HG03439 (cell line): ENCODE measurements around the gene GOLGA6L2.
"Not testable (repeated sequence)": the region's sequence is repeated elsewhere in the genome, so short reads cannot be mapped to it uniquely, and the experiment has no call there.

Source experiments
- ATAC-seq: cut with Tn5 transposase; IDR thresholded peaks from one replicate; pipeline ENCODE4 v1.9.1; 2021; ENCODE audit warnings: mild to moderate bottlenecking, moderate library complexity; ENCODE audit not compliant: unreplicated experiment

GOLGA6L2 gene

GRCh38 chr15:23447107-23447500, at the start of gene GOLGA6L2:
Gene GOLGA6L2, minus strand, starts transcription at chr15:23447243. Its CDS starts 62 bp downstream, at chr15:23447181.
- ATAC-seq = no peak

DNA sequence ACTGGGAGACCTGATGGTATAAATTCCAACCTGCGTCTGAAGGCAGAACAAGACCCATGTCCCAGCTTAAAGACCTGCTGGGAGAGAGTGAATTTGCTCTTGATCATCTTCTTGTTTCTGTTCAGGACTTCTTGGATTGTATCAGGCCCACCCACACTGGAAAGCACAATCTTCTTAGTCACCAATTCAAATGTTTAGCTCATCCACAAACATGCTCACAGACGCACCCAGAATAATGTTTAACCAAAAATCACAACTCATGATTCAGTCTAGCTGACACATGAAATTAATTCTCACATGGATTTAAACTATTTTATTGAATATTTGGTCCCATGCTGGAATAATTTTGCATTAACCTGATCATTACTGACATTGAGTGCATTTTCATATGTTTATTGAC, 37.8 kb upstream of the GOLGA6L2 start:
- no peak for ATAC-seq

GRCh38 chr15:23483821-23484299, 36.8 kb upstream of the GOLGA6L2 start:
- ATAC-seq = no peak

GRCh38 chr15:23482764-23483489, 35.9 kb upstream of the GOLGA6L2 start:
- no peak for ATAC-seq

DNA sequence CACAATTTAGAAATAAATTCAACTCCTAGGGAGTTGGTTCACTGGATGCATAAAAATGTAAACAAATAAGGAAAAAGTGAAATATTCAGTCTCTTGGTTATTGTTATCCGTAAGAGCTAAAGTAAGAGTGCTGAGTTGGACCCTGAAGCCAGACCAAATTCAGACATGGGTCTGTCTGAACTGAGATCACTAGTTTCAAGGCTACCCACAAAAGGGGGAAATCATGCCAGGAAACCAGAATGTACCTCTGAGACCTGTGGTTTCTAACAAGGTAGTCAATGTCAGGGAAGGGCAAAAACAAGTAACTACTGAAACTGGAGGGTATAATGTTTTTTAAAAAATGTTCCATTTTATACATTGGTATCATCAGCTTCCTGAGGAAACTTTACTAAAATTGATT, 35.2 kb upstream of the GOLGA6L2 start:
- ATAC-seq = no peak

DNA sequence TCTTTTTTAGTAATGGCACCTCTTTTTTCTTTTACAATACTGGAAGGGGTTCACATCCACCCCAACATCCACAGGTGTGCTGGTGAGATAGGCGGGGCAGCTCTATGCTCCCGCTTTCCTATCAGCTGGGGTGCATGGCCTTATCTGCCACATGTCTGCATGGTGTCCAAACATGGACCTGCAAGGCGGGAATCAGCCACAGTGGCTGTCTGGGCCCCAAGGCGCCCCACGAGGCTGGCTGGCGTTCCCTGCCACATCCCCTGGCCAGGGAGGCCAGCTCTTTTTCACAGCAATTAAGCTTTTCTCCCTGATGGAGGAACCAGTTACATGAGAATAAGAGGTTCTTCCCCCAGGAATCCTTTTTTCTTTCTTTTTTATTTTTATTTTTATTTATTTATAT, 30.9 kb upstream of the GOLGA6L2 start:
- ATAC-seq = no peak

GRCh38 chr15:23472678-23473077, 25.6 kb upstream of the GOLGA6L2 start:
- no peak for ATAC-seq

GRCh38 chr15:23472033-23472432, 25.0 kb upstream of the GOLGA6L2 start:
- ATAC-seq = no peak

DNA sequence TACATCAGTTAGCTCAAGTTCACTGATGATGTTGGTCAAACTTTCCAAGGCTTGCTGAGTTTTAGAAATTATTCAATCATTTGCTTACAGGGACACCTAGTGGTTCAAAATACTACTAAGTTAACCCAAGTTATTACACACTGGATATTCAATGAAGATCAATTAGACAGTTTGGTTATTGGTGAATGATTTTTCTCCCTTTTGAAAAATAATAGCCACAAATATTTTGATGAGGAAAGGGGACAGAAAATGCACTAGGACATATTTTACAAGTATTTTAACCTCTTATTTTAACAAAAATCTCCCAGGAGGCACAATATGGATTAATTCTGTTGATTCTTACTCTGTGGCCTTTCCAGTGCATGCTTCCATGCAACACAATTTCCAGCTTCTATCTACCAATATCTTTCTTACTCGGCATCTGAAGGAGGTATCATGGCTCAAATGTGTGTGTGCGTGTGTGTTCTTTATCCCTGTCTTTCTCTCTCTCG, 20.1 kb upstream of the GOLGA6L2 start:
- no peak for ATAC-seq

GRCh38 chr15:23457890-23458289, 10.8 kb upstream of the GOLGA6L2 start:
- ATAC-seq = no peak

- ATAC-seq = no peak
Measured at GRCh38 chr15:23446215-23447106, 582 bp downstream of the GOLGA6L2 start.

DNA sequence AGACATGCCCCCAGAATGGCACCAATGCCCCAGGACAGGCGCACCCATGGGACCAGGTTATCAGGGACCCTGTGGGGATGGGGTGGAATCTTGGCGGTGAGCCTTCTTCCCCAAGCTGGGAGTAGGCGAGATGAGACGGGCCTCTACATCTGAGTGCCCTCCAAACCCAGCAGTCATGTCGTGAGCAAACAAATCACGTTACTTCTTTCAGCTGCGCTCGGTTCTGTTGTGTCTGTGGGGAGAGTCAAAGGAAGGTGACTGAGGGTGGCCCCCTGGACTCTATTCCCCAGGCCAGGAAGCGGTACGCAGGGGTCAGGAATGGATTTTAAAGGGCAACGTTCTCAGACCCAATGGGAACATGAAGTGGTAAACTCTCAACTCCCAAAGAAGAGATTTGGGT, 2.8 kb downstream of the GOLGA6L2 start:
- ATAC-seq = no peak

GRCh38 chr15:23441204-23441603, 5.8 kb downstream of the GOLGA6L2 start:
- no peak for ATAC-seq

DNA sequence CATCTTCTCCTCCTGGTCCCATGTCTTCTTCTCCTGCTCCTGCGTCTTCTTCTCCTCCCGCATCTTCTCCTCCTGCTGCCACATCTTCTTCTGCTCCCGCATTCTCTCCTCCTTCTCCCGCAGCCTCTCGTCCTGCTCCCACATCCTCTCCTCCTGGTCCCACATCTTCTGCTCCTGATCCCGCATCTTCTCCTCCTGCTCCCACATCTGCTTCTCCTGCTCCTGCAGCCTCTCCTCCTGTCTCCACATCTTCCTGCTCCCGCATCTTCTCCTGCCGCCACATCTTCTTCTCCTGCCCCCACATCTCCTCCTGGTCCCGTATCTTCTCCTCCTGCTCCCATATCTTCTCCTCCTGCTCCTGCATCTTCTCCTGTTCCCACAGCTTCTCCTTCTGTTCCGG, 6.4 kb downstream of the GOLGA6L2 start:
- no peak for ATAC-seq

GRCh38 chr15:23439513-23439912, 7.5 kb downstream of the GOLGA6L2 start:
- no peak for ATAC-seq

DNA sequence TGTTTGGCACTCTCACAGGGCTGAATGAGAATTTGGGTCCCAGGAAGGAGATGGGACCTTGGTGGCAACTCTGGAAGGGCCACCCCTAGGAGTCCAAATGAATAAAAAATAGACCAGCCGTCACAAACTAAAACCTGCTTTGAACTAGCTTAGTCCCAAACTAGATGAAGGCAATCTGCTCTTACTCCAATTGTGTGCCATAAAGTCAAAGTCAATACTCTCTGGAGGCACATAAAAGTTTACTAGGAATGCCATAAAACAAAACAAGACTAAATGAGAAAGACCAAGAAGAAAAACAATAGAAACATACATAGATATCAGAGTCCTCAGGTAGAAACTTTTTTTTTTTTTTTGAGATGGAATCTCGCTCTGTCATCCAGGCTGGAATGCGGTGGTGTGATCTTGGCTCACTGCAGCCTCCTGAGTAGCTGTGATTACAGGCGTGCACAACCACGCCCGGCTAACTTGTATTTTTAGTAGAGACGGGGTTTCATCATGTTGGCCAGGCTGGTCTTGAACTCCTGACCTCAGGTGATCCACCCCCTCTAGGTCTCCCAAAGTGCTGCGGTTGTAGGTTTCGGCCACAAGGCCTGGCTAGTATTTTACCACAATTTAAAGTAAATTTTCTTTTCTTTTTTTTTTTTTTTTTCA, 8.1 kb downstream of the GOLGA6L2 start:
- ATAC-seq = no peak

- ATAC-seq = no peak
Measured at GRCh38 chr15:23437673-23438072, 9.4 kb downstream of the GOLGA6L2 start.

DNA sequence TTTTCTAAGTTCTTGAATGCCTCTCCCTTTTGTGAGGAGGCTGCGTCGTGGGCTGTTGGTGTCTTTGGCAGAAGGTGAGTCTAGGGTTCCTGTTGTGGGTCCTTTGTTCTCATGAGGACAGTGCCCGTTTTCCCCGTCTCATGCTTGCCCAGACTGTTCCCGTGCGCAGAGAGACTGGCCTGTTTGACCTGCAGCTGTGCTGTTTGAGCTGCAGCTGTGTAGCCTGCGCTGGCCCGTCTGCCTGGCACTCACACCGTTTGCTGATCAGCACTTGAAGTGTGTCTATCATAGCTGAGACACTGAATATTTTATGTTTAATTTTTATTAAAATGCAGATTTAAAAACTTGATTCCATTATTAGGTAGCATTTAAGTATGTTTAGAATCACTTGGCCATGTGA, 9.9 kb downstream of the GOLGA6L2 start:
- ATAC-seq = no peak

DNA sequence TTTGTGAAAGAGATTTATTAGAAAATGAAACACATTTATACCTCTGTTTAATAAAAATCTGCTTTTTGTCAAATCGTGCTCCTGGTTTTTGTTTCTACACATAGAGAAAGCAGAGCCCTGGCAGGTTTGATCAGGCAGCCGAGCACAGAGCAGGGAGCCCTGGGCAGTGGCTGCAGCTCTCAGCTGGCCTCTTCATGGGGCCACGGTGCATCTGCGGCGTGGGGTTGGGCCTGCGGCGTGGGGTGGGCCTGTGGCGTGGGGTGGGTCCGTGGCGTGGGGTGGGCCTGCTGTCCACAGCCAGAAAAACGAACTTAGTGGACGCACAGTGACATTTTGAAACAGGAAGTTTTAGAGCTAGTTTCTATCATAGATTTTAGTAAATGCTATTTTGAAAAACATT, 10.6 kb downstream of the GOLGA6L2 start:
- no peak for ATAC-seq

DNA sequence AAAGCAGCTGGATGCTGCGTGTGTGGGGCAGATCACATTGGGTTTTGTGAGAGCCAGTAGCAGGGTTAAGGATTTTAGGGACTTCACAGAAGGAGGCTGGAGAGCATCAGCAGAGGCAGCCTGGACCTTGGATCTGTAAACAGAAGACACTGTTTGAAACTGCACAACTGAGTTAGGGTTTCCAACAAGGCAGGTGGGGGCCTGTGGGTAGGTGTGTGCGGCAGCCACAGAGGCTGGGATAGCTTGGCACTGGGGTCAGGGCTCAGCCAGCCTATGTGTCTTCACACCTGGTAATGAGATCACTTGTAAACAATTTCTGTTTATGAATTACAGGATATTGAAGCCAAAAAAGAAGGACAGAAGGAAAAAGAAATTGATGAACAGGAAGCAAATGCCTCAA, 12.3 kb downstream of the GOLGA6L2 start:
- not testable (repeated sequence) for ATAC-seq

DNA sequence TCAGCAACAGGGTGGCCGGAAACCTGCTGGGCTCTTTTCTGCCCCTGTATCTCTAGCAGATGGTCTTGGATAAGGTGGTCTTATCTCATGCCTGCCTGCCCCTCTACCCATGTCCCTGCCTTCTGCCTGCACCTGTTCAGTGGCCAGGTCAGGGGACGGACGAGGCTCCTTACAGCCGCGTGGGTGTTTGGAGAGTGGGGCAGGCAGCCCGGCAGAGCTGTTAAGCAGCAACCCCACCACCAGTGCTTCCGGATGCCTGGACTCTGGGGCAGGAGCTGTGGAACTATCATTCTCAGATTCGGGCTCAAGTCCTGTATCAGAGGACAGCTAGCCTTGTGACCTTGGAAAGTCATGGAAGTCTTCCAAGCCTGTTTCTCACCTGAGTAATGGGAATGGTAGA, 21.7 kb downstream of the GOLGA6L2 start:
- ATAC-seq = not testable (repeated sequence)
